Activated CD8-positive, alpha-beta memory T cell treated with anti-CD3 and anti-CD28 coated beads for 36 hours (primary cell): ENCODE results near the gene SYNGR4. TPM values are rescaled to one million over a fixed set of nuclear protein-coding genes. Genes with fewer than 3 reads are reported as not detected.

Experiments
- CTCF ChIA-PET: fragments of 350-600 bp; sonication (Branson Sonifier 250); formaldehyde crosslinking; loops from one replicate; lab custom pipeline; 2021; ENCODE audit warnings: antibody characterized with exemption; lab: Charles Lee
- POLR2A ChIA-PET: fragments of 350-600 bp; sonication (Branson Sonifier 250); formaldehyde crosslinking; loops from one replicate; lab custom pipeline; 2021; ENCODE audit warnings: antibody characterized with exemption; lab: Charles Lee
- total RNA-seq, 2 experiments: library from RNA; stranded (reverse); gene quantifications; one replicate each; pipeline ENCODE4 v1.2.3, GENCODE V29; 2021

Gene SYNGR4
- total RNA-seq, 2 experiments from 2014 or later = not detected

GRCh38 chr19:48400018-48400742, 36.0 kb downstream of the SYNGR4 start:
- ChIA-PET POLR2A (interaction anchor here (0.7 kb wide), 1 partner anchor 89 kb away, joined by 3 read pairs; no protein-coding TSS in a partner anchor), CTCF (interaction anchor here (0.5 to 2.3 kb wide), 2 partner anchors 9 to 18 kb away, joined by 4 to 8 read pairs; partner anchors contain the start of gene KDELR1)

- ChIA-PET CTCF (interaction anchor here (0.7 to 2.3 kb wide), 3 partner anchors 10 to 1628 kb away, joined by 3 to 8 read pairs (median 3); partner anchors contain the start of gene KDELR1), POLR2A (interaction anchor here (0.7 kb wide), 1 partner anchor 228 kb away, joined by 4 read pairs; no protein-coding TSS in a partner anchor)
Observed at GRCh38 chr19:48401287-48401686, 37.1 kb downstream of the SYNGR4 start.

- POLR2A ChIA-PET = no interaction called here
- CTCF ChIA-PET = interaction anchor here (2.2 kb wide), 1 partner anchor 13 kb away, joined by 11 read pairs; the partner anchor contains the start of gene KDELR1
Observed at GRCh38 chr19:48403606-48404005, 39.4 kb downstream of the SYNGR4 start.

DNA sequence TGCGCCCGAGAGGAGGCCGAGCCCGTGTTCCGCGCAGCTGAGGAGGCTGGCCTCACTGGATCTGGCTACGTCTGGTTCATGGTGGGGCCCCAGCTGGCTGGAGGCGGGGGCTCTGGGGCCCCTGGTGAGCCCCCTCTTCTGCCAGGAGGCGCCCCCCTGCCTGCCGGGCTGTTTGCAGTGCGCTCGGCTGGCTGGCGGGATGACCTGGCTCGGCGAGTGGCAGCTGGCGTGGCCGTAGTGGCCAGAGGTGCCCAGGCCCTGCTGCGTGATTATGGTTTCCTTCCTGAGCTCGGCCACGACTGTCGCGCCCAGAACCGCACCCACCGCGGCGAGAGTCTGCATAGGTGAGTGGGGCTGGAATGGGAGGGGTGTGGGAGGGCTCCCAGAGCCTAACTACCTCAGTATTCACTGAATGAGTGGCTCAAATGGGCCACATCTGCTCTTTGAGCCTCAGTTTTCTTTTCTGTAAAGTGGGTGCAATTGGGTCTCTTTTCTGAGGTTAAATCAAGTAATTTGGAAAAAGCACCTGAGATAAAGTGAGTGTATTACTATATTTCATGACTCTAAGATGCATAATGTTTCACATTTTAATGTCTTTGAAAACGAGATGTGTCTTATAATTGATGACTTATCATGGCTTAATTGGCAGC, 41.0 kb downstream of the SYNGR4 start:
- ChIA-PET POLR2A (no interaction called here), CTCF (no interaction called here)

DNA sequence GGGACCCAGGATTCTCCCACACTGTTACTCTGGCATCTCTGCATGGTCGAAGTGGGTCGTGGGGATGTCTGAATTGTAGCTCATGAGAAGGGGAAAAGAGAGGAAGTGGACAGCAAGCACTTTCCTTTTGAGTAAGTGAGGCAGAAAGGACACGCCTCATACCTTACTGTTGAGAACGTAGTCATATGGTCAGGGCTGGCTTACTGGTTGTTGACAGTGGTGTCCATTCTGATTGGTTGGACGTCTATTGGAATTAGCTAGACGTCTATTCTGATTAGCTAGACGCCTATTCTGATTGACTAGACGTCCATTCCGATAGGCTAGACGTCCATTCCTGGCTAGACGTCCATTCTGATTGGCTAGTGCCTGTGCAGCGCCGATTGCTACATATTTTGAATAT, 41.7 kb downstream of the SYNGR4 start:
- CTCF ChIA-PET = interaction anchor here (1.0 kb wide), 1 partner anchor 48 kb away, joined by 3 read pairs; no protein-coding TSS in a partner anchor
- POLR2A ChIA-PET = no interaction called here

DNA sequence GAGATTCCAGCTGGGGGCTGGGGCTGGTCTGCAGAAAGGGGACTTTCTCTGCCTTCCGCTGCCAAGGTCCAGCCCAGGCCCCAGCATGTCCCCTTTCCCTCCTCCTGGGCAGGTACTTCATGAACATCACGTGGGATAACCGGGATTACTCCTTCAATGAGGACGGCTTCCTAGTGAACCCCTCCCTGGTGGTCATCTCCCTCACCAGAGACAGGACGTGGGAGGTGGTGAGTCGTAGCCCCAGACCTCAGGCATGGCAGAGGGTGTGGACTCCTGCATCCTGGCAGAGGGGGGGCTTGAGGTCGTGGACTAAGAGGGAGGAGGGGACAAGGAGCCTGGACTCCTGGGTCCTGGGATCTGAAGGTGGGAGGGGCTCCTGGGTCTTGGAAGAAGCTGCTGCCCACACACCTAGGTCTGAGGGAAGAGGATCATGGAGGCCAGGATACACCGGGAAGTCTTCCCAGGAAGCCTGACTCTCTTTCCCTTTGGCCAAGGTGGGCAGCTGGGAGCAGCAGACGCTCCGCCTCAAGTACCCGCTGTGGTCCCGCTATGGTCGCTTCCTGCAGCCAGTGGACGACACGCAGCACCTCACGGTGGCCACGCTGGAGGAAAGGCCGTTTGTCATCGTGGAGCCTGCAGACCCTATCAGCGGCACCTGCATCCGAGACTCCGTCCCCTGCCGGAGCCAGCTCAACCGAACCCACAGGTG, 49.9 kb downstream of the SYNGR4 start:
- POLR2A ChIA-PET = interaction anchor here (0.6 kb wide), 1 partner anchor 122 kb away, joined by 4 read pairs; no protein-coding TSS in a partner anchor
- CTCF ChIA-PET = interaction anchor here (0.9 kb wide), 1 partner anchor 30 kb away, joined by 3 read pairs; no protein-coding TSS in a partner anchor

GRCh38 chr19:48415395-48415794, 51.2 kb downstream of the SYNGR4 start:
- CTCF ChIA-PET = interaction anchor here (0.9 kb wide), 1 partner anchor 29 kb away, joined by 3 read pairs; no protein-coding TSS in a partner anchor
- POLR2A ChIA-PET = no interaction called here

DNA sequence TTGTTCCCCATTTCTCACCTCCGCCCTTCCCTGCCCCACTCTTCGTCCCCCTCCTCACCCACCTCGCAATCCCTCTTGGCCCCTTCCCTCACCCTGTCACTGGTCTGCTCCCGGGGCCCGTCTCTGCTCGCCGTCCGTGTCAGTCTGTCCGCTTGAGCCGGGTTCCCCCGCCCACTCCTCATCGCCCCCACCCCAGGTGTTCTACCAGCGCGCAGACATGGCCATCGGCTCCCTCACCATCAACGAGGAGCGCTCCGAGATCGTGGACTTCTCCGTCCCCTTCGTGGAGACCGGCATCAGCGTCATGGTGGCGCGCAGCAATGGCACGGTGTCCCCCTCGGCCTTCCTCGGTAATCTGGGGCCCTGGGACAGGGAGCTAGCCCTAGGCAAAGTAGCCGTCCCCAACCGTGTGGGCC, 51.6 kb downstream of the SYNGR4 start:
- ChIA-PET CTCF (interaction anchor here (0.6 kb wide), 1 partner anchor 25 kb away, joined by 3 read pairs; the partner anchor contains the start of gene KDELR1), POLR2A (no interaction called here)

DNA sequence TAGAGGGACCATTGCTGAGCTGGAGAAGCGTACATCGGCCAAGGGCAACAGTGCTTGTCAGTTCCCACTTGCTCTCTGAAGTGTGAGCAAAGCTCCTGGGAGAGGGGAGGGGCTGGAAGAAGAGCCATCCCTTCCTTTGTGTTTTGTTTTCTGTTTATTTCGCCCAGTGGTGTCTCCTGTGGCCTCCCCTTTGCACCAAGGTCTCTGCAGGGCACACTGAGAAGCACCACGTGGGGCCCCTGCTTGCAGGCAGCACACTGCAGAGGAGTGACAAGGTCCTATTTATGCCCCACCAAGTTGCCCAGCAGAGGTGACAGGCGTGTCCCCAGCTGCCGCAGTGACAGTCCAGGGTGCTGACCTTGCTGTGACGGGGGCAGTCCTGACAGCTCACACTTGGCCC, 53.3 kb downstream of the SYNGR4 start:
- ChIA-PET POLR2A (no interaction called here), CTCF (interaction anchor here (0.6 kb wide), 1 partner anchor 65 kb away, joined by 3 read pairs; no protein-coding TSS in a partner anchor)

DNA sequence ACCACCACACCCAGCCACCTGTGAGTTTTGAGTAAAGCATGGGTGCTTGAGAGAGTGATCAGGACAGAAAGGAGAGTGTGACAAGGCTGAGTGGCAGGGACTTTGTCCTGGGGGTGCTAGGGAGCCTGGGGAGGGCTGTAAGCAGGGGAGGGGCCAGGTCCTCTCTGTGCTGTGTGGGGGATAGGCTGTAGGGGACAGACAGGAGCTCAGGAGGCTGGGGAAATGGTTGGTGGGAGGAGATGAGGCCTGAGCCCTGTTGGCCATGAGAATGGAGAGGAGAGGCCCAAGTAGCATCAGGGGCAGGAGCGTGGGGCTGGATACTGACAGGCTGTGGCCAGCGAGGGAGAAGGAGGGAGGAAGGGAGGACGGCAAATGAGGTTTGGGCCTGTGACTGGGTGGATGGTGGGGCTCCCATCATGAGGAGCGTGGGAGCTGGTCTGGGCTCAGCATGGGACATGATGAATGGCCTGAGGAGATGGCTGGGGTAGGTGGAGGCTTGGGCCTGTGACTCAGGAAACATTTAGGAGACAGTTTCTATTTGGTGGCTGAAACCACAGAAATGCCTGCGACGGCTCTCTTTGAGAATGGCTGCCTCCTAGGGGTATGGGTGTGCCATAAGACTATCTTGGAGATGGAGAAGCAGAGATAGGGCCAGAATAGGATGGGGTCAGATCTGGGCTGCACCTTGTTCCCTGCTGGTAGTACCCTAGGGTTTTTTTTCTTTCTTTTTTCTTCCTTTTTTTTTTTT, 54.3 kb downstream of the SYNGR4 start:
- ChIA-PET CTCF (interaction anchor here (0.7 to 1.1 kb wide), 3 partner anchors 17 to 23 kb away, joined by 3 to 5 read pairs (median 4); no protein-coding TSS in a partner anchor), POLR2A (interaction anchor here (0.5 to 1.4 kb wide), 3 partner anchors 38 to 56 kb away, joined by 4 to 6 read pairs (median 5); no protein-coding TSS in a partner anchor)

GRCh38 chr19:48419158-48419920, 55.2 kb downstream of the SYNGR4 start:
- ChIA-PET CTCF (interaction anchor here (0.9 to 1.1 kb wide), 2 partner anchors 18 to 24 kb away, joined by 3 to 5 read pairs; no protein-coding TSS in a partner anchor), POLR2A (interaction anchor here (0.5 to 1.4 kb wide), 2 partner anchors 57 to 120 kb away, joined by 5 to 7 read pairs; no protein-coding TSS in a partner anchor)

DNA sequence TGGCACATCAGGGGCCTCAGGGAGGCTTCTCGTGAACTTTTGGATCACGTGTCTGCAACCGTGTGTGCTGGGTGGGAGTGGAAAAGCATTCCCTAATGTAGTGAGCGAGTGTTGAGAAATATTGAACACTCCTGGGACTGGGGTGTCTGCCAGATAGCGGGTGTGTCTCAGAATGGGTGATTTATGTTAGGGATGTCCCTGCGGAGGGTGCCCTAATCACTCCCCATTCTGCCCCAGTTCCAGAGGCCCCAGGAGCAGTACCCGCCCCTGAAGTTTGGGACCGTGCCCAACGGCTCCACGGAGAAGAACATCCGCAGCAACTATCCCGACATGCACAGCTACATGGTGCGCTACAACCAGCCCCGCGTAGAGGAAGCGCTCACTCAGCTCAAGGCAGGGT, 57.4 kb downstream of the SYNGR4 start:
- ChIA-PET CTCF (no interaction called here), POLR2A (no interaction called here)

DNA sequence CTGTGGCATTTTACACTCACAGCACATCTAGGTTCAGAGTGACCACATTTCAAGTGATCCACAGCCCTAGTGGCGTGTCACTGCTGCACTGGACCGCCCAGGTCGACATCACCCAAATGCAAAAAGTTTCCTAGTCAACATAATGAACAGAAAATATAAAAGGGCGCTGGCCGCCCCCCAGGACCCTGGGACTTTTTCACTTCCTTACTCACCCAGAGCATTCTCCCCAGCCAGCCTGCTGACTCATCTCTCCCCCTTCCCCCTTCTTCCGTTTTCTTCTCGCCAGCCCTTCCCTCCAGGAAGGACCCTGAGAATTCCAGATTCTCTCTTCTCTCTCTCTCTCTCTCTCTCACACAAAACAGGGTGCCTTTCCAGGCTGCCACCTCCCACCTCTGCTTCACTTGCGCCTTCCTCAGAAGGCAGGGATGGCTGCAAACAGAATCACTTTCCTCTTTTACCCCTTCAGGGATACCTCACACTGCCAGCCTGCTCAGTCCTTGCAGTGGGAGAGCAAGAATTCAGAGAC, 60.6 kb downstream of the SYNGR4 start:
- ChIA-PET CTCF (no interaction called here), POLR2A (no interaction called here)
